Fibroblast of the conjunctiva (primary cell): ENCODE data around the gene MAP2K5.

Experiments
- DNase-seq: peaks from one replicate; pipeline ENCODE4 v3.0.0-alpha.2; 2010; ENCODE audit warnings: low read depth

The MAP2K5 gene

GRCh38 chr15:67807141-67807540, 264.6 kb downstream of the MAP2K5 start:
- no peak for DNase-seq

DNA sequence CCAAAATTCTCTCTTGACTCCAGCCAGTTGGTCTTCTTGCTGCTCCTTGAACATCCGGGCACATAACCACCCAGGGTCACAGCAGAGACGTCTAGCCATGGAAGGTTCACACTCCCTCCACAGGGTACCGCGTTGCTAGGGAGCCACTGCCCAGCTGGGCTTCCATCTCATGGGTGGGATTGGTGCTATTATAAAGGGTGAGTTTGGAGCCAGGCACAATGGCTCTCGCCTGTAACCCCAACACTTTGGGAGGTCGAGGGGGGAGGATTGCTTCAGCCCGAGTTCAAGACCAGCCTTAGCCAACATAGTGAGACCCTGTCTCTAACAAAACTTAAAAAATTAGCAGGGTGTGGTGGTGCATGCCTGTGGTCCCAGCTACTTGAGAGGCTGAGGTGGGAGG, 265.3 kb downstream of the MAP2K5 start:
- DNase-seq: no peak

DNA sequence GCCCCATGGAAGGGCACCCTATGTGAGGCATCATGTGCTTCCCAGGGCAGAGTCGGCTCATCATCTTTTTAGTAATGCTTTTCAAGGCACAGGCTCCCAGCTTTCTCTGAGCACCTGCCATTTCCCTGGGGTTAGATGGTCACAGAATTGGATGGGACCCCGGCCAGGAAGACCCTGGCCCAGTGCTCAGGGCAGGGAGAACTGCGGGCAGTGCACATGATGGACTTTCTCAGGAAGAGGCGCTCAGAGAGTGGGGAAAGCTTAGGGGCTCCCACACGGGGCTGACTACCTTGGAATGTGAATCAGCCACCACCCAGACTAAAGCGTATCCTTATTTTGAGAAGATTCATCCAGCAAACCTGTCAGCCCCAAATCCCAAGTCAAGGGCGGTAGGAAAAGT, 266.3 kb downstream of the MAP2K5 start:
- no peak for DNase-seq

- DNase-seq: no peak
Measured at GRCh38 chr15:67809441-67809840, 266.9 kb downstream of the MAP2K5 start.

DNA sequence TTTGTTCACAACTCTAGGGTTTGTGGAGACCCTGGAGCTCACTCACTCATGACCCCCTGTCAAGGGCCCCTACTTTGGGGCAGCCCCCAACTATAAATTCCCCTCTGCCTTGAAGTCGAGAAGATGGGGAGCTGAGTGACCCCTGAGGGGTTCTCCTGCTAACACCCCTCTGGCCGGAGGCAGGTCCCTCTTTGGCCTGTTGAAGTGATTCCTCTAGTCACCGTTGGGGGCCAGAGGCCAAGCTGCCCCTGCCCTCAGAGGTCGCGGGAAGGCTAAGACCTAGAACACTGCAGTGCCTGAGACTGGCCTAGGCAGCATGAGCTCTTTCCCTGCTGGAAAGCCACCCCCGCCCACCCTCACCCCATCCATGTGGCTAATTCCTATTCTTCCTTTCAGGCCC, 267.4 kb downstream of the MAP2K5 start:
- no peak for DNase-seq

DNA sequence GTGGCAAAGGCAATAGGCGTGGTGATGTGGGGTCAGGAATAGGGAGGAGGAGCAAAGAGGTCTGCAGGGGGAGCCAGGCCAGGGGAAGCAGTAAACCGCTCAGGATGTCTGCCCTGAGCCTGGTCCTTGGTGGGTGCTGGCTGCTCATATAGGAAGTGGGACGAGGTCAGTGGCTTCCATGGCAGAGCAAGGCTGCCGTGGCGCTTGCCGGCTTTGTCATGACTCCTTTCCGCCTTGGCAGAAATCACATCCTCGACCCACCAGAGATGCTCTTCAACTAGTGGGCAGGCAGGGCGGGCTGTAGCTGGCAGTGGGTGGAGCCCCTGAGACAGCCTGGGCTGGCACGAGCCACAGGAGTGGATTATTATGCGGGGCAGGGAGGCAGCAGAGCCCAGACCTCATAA, 269.7 kb downstream of the MAP2K5 start:
- no peak for DNase-seq

GRCh38 chr15:67813104-67813634, 270.7 kb downstream of the MAP2K5 start:
- no peak for DNase-seq

GRCh38 chr15:67815036-67815592, 272.6 kb downstream of the MAP2K5 start:
- no peak for DNase-seq

DNA sequence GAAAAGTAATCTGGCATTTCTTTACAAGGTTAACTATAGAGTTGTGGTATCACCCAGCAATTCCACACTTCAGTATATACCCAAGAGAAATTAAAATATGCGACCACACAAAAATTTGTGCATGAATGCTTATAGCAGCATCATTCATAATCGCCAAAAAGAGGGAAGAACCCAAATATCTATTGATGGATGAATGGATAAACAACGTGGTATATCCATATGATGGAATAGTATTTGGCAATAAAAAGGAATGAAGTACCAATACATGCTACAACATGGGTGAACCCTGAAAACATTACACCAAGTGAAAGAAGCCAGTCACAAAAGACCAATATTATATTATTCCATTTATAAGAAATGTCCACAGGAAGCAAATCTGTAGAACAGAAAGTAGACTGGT, 274.2 kb downstream of the MAP2K5 start:
- no peak for DNase-seq

DNA sequence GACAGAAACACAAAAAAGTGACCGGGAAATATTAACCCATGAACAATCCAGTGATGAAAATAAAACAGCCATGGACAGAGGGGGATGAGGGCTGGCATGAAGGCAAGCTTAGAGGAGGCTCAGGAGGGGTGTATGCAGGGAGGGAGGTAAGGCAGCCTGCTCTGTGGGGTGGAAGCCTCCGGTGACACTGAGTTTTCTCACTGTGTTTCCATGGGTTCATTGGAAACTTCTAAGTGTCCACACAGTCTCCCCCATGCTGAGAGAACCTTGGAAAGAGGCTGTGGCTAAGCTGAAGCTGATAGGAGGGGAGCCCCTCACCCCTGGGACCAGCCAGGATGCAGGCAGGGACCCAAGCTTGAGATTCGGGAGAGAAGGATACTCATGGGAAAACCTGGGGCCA, 276.0 kb downstream of the MAP2K5 start:
- DNase-seq: no peak

DNA sequence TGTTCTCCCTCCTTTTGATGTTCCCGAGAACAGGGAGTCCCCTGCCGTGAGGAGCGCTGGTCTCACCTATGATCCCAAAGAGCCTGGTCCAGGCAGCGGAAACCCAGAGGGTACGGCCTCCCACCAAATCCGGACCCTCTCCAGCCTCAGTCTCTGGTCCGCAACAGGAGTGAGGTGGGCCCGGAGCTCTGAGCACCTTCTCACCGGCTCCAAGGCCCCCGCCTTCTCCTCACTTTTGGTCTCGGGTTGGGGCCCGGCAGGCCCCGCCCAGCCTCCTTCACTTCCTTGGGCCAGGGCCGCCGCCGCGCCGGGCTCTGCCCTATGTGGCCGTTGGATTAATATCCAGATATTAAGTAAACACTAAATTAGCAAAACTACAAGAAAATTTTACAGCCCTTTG, 277.1 kb downstream of the MAP2K5 start:
- DNase-seq: no peak

- no peak for DNase-seq
Measured at GRCh38 chr15:67820122-67820991, 277.9 kb downstream of the MAP2K5 start.

GRCh38 chr15:67820992-67821783, 278.7 kb downstream of the MAP2K5 start:
- no peak for DNase-seq

DNA sequence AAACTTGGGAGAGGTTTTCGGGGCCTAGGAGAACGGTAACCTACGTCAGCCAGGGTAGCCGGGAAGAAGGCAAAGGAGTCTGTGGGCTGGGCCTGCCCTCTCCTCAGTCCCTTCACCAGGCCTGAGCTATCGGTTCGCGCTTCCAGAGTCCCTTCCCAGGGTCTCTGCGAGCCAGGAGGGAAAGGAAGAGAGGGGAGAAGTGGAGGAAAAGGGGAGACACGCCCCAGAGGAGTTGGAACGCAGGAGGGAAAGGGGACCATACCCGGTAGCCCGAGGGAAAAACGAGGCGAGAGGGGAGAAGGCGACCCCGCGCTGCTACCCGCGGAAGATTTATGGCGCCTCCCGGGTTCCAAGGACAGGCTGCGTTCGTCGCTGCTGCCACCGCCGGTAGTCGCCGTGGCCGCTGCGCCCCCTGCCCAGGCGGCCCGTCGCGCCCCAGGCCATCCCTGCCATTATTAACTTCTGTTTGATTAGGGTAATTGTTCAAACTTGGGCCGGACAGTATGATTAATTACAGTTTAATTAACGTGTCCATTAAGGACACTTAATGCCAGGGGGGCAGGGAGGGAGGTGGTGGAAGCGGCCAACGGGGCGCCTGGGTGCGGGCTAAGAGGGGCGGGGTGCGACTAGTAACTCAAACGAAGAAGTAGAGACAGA, 279.4 kb downstream of the MAP2K5 start:
- DNase-seq: no peak

DNA sequence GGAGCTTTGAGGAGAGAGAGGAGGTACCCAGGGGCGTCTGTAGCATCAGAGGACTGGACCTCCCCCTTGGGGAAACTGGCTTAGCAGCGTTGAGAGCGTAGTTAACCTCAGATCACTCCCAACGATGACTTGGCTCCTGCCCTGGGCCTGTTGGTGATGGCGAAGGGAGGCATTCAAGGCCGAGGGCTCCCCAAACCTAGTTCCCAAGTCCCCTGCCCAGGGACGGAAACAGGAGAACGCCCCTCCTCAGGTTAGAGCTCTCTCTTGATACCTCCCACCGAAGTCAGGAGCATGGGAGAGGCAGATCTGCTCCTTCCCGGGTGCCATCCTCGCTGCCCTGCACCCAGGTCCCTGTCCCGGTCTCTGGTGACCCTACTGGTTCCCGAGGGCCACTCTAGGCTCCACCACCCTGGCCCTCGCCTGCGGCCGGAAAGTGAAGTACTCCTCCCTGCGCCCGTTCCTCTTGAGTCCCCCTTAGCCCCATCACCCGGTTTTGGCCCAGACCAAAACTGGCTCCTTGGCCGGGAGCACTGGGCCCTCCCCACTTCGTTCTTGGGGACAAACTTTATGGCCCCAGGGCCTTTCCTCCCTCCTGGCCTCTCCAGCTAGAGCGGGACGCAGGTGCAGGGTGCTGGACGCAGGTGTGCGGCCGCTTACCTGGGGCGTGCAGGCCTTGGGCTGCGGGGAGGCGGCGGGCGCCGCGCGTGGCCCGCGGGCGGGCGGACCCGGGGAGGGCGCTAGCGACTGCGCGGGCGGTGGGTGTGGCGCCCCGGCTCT, 280.2 kb downstream of the MAP2K5 start:
- no peak for DNase-seq

DNA sequence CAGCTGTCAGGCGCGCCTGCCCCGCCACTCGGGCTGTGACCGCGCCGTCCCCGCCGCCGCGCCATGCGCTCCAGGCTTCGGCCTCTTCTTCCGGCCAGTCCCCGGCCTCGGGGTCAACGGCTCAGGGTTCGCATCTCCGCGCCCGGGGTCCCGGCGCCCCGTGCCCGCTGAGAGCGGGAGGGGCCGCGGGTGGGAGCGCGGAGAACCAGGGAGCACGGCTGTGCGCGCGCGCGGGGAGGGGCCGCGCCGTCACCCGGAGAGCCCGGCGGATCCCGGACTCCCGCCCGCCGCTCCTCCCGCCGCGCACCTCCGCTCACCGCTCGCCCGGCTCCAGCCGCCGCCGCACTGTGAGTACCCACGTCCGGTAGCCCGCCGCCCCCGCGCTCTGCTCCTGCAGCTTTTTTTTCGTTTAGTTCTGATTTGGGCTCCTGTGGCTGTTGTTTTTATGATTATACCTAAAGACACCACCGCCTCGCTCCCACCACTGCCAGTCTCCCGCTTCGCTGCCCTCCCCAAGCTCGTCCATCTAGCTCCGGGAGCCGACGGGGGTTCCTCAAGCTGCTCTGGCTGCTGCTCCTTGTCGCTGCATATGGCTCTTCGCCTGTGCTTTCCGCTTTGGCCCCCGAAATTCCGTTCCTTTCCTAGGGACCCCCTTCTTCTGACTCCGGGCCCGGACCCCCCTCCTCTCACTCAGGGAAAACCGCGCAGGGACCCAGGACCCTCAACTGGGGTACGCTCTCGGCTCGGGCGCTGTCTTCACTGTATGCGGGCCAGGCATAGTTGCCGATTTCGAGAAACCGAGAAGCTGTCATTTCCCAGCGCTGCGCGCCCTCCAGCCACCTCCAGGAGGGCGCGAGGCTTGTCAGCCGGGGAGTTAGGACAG, 281.1 kb downstream of the MAP2K5 start:
- no peak for DNase-seq

- DNase-seq: no peak
Measured at GRCh38 chr15:67824197-67824968, 281.9 kb downstream of the MAP2K5 start.

DNA sequence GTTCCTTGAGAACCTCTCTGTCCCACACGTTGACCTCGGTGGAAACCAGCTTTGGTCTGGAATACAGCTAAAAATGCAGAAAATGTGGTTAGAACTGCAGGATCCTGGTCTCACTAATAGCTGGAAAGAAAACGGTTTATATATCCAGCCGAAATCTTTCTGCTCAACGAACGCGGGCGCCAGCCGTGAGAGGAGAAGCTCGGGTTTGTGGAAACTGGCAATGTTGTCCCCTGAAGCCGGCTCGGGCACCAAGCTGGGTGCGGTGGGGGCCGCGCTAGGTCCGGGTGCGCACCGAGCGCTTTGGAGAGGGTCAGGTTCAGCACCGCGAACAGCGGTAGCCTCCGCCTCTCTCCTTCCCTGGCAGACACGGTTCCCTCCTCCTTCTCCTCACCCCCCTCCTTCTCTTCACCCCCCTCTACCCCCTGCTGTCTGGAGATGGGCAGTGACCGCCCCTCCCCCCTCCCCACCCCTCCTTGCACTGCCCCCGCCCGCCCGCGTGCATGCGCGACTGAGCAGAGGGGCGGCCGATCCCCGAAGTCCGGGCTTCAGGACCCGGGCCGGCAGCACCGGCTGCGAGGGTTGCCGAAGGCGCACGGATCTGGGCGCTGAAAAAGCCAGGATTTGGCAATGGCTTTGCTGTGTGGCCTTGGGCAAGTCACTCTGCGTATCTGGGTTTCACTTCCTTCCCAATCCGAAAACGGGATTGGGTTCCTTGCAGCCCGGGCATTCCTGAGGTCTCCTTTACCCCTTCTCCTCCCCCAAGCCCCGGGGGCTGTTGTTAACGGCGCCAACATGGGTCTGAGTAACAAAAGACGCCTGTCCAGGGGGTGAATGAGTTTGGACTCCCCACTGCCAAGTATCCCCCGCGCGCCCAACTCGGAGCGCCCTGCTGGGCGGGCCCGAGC, 282.7 kb downstream of the MAP2K5 start, which contains the start of gene SKOR1:
SKOR1 (plus strand) TSS at position 534 of the 905 bp plus-strand sequence; CDS start at position 628, 94 bp downstream.
- DNase-seq: no peak
